ENCODE results near the gene TMA16. TPM values are rescaled to one million over a fixed set of nuclear protein-coding genes. Genes with fewer than 3 reads are reported as not detected.
"Not testable (repeated sequence)": the region's sequence is repeated elsewhere in the genome, so short reads cannot be mapped to it uniquely, and the experiment has no call there.

The TMA16 gene
- total and polyA plus RNA-seq, 2 of the 13 experiments (the other 11 are each of a cell fraction or from before 2014, with no cell fraction given), result 8.1 to 52.5 TPM

DNA sequence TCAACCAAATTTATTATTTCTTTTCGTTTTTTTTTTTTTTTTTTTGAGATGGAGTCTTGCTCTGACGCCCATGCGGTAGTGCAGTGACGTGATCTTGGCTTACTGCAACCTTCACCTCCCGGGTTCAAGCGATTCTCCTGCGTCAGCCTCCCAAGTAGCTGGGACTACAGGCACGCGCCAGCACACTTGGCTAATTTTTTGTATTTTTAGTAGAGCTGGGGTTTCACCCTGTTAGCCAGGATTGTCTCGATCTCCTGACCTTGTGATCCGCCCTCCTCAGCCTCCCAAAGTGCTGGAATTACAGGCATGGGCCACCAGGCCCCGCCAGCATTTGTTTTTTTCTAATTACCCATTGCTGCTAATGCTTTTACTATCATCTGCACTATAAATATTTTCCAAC lies 47.5 kb upstream of the TMA16 start:
- H3K79me2 ChIP-seq (ENCODE audit: insufficient read depth, low read length); POLR2A ChIA-PET; H3K4me2 ChIP-seq (ENCODE audit: low read depth, low read length); H3K27ac ChIP-seq (ENCODE audit: extremely low read length, insufficient read depth, low read length); H3K4me1 ChIP-seq (ENCODE audit: insufficient read depth, low read length); H4K20me1 ChIP-seq (ENCODE audit: insufficient read depth, low read length); BruUV-seq (replicated peaks); H3K36me3 ChIP-seq (replicated peaks in 1 of 2; ENCODE audit: control insufficient read depth in 1 of 2, insufficient read depth in 2 of 2, low read length in 2 of 2); H2AFZ ChIP-seq (ENCODE audit: low read length); DNase-seq (ENCODE audit: low spot score); intact Hi-C loops (cut with micrococcal nuclease; ENCODE audit: unreplicated experiment); CTCF ChIA-PET (ENCODE audit: low intra/inter-chr PET ratio, low total read pairs); H3K4me3 ChIP-seq (replicated peaks in 1 of 3; ENCODE audit: insufficient read depth in 1 of 3, low read depth in 2 of 3, low read length in 3 of 3); in situ Hi-C loops (cut with HindIII; ENCODE audit: extremely low pct_ligation_motif_present, low pct_unique_long_range_greater_than_20kb); H3K9me3 ChIP-seq (ENCODE audit: low read length); ATAC-seq; FAIRE-seq; H3K27me3 ChIP-seq (ENCODE audit: control insufficient read depth in 1 of 2, insufficient read depth in 2 of 2, low read length in 2 of 2); H3K9ac ChIP-seq (ENCODE audit: insufficient read depth, low read depth, low read length): not testable (repeated sequence)
- WGBS (ENCODE audit: low lambda C conversion rate), result 36% methylated on average over 12 of the region's 12 CpGs

DNA sequence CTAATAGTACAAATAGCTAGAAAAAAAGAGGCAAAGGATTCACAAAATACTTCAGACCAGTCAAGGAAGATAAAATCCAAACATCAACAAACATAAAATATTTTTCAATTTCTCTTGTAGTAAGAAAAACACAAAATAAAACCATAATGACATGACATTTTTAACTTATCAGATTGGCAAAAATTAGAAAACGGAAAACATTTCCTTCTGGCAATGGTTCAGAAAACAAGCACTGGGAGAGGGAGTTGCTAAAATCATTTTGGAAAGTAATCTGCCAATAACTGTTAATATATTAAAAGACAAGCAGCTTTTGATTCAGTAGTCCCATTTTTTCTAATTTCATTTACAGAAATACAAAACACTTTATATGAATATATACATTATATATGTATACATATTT lies 47.0 kb upstream of the TMA16 start:
- Histone ChIP-seq H3K27ac (ENCODE audit: extremely low read length, insufficient read depth, low read length) (no peak overlapping the region), H3K9ac (ENCODE audit: insufficient read depth, low read depth, low read length) (no peak overlapping the region), H3K4me1 (ENCODE audit: insufficient read depth, low read length) (no peaks in the 10 kb centered on the region), H3K4me3 (replicated peaks in 1 of 3; ENCODE audit: insufficient read depth in 1 of 3, low read depth in 2 of 3, low read length in 3 of 3) (no peak overlapping the region), H4K20me1 (ENCODE audit: insufficient read depth, low read length) (no peaks in the 10 kb centered on the region), H2AFZ (ENCODE audit: low read length) (no peak overlapping the region), H3K27me3 (ENCODE audit: control insufficient read depth in 1 of 2, insufficient read depth in 2 of 2, low read length in 2 of 2) (no peaks in the 10 kb centered on the region), H3K4me2 (ENCODE audit: low read depth, low read length) (no peak overlapping the region), H3K9me3 (ENCODE audit: low read length) (no peaks in the 10 kb centered on the region), H3K79me2 (ENCODE audit: insufficient read depth, low read length) (no peaks in the 10 kb centered on the region), H3K36me3 (replicated peaks in 1 of 2; ENCODE audit: control insufficient read depth in 1 of 2, insufficient read depth in 2 of 2, low read length in 2 of 2) (no peaks in the 10 kb centered on the region)
- CTCF ChIA-PET (ENCODE audit: low intra/inter-chr PET ratio, low total read pairs), result no interaction called here
- no peak for TF ChIP-seq ZNF816 (CRISPR knock-in tag; IDR thresholded peaks at IDR 0.05; ENCODE audit: borderline replicate concordance)
- no peak for TF ChIP-seq ZNF3 (CRISPR knock-in tag; IDR thresholded peaks at IDR 0.05)
- no peak for TF ChIP-seq GPN1 (CRISPR knock-in tag; IDR thresholded peaks at IDR 0.05; ENCODE audit: borderline replicate concordance)
- no peak for TF ChIP-seq ZNF24 (IDR thresholded peaks at IDR 0.05)
- no peak for TF ChIP-seq ELF3 (CRISPR knock-in tag; IDR thresholded peaks at IDR 0.05)
- TF ChIP-seq RARG (CRISPR knock-in tag; IDR thresholded peaks at IDR 0.05; ENCODE audit: low read depth), result no peak
- no peak for TF ChIP-seq ZNF839 (CRISPR knock-in tag; IDR thresholded peaks at IDR 0.05; ENCODE audit: borderline replicate concordance)
- no peak for TF ChIP-seq TEAD3 (CRISPR knock-in tag; optimal IDR thresholded peaks at IDR 0.05; ENCODE audit: borderline replicate concordance)
- no peak for TF ChIP-seq HOXA3 (CRISPR knock-in tag; IDR thresholded peaks at IDR 0.05)
- TF ChIP-seq JUND (CRISPR knock-in tag; IDR thresholded peaks at IDR 0.05), result no peak
- TF ChIP-seq FOXK1 (CRISPR knock-in tag; IDR thresholded peaks at IDR 0.05; ENCODE audit: borderline replicate concordance, low read depth), result no peak
- intact Hi-C loops (cut with micrococcal nuclease; ENCODE audit: unreplicated experiment) (no loop called here), in situ Hi-C loops (cut with HindIII; ENCODE audit: extremely low pct_ligation_motif_present, low pct_unique_long_range_greater_than_20kb) (no loop called here)
- 10% methylated on average over 1 of the region's 1 CpG for WGBS (ENCODE audit: low lambda C conversion rate)
- ATAC-seq (no peak), DNase-seq (ENCODE audit: low spot score) (no peak), FAIRE-seq (no peak)
- BruUV-seq (replicated peaks), result no TSS peak
- POLR2A ChIA-PET, result no interaction called here

Measured in HepG2 (cell line).